Endodermal cell (in vitro differentiated cells): ENCODE measurements around the gene CDC42EP3. TPM values are rescaled to one million over a fixed set of nuclear protein-coding genes. Genes with fewer than 3 reads are reported as not detected.

Experiments
- DNase-seq: peaks from one replicate; pipeline ENCODE4 v3.0.0-alpha.2; 2017
- H3K27ac ChIP-seq: 2 replicates; pipeline ENCODE4 v1.5.1; 2013; ENCODE audit warnings: mild to moderate bottlenecking, low read depth, low read length, moderate library complexity
- H3K27me3 ChIP-seq: 2 replicates; pipeline ENCODE4 v1.6.1; 2013; ENCODE audit warnings: mild to moderate bottlenecking, low read length, moderate library complexity; ENCODE audit not compliant: insufficient read depth, control insufficient read depth, poor library complexity, severe bottlenecking
- H3K36me3 ChIP-seq: 2 replicates; pipeline ENCODE4 v1.7.0; 2013; ENCODE audit warnings: mild to moderate bottlenecking, low read length, moderate library complexity; ENCODE audit not compliant: control insufficient read depth, insufficient read depth
- H3K4me1 ChIP-seq: one replicate; pipeline ENCODE4 v1.7.0; 2013; ENCODE audit warnings: low read length; ENCODE audit not compliant: control insufficient read depth, insufficient read depth
- H3K4me3 ChIP-seq: 2 replicates; pipeline ENCODE4 v1.5.1; 2013; ENCODE audit warnings: mild to moderate bottlenecking, low read length, moderate library complexity
- H3K9ac ChIP-seq: 2 replicates; pipeline ENCODE4 v1.6.1; 2013; ENCODE audit warnings: mild to moderate bottlenecking, low read length, moderate library complexity; ENCODE audit not compliant: poor library complexity, severe bottlenecking; ENCODE audit errors: extremely low read depth
- H3K9me3 ChIP-seq: 2 replicates; pipeline ENCODE4 v1.6.1; 2013; ENCODE audit warnings: mild to moderate bottlenecking, low read length, moderate library complexity; ENCODE audit not compliant: control insufficient read depth
- H3K27ac Mint-ChIP-seq: 2 replicates; pipeline ENCODE4 v1.8.0; 2020; ENCODE audit warnings: mixed read lengths
- H3K27me3 Mint-ChIP-seq: 2 replicates; pipeline ENCODE4 v1.8.0; 2021; ENCODE audit warnings: mild to moderate bottlenecking, mixed read lengths; ENCODE audit not compliant: insufficient read depth
- H3K36me3 Mint-ChIP-seq: 2 replicates; pipeline ENCODE4 v1.8.0; 2020; ENCODE audit warnings: low read depth, mixed read lengths
- H3K4me1 Mint-ChIP-seq: 2 replicates; pipeline ENCODE4 v1.8.0; 2020; ENCODE audit warnings: mixed read lengths
- H3K4me3 Mint-ChIP-seq: 2 replicates; pipeline ENCODE4 v1.8.0; 2020; ENCODE audit warnings: mild to moderate bottlenecking, moderate library complexity, mixed read lengths
- H3K9me3 Mint-ChIP-seq: 2 replicates; pipeline ENCODE4 v1.8.0; 2020; ENCODE audit warnings: mild to moderate bottlenecking, mixed read lengths
- CTCF ChIP-seq: fragments of 200-600 bp; sonication (generic); conservative IDR thresholded peaks from 2 replicates; pipeline ENCODE4 v1.5.0; 2021; ENCODE audit warnings: antibody characterized with exemption, mild to moderate bottlenecking
- WGBS, 2 experiments: methylation state at CpG; one replicate each; pipeline versions ENCODE4 v1.1.5 to v1.1.7; 2013; ENCODE audit warnings: missing lambda C conversion rate in 2 of 2, mixed read lengths in 1 of 2; ENCODE audit not compliant: insufficient coverage in 1 of 2, insufficient read length in 1 of 2; 5-methylcytosine and 5-hydroxymethylcytosine counted together
- total RNA-seq, 2 donors: library from RNA; stranded (reverse); fragmentation: NEBNext Ultra II Directional in 1 of 2; extraction: Animal tissue kit (Norgen Biotek cat#: 25700) in 1 of 2; gene quantifications; 2 replicates in 1 of 2; 3 replicates in 1 of 2; pipeline ENCODE4 v1.2.1, GENCODE V29; 2021

CDC42EP3 gene
- total RNA-seq, 2 donors from 2014 or later = 26.4 to 30.2 TPM

DNA sequence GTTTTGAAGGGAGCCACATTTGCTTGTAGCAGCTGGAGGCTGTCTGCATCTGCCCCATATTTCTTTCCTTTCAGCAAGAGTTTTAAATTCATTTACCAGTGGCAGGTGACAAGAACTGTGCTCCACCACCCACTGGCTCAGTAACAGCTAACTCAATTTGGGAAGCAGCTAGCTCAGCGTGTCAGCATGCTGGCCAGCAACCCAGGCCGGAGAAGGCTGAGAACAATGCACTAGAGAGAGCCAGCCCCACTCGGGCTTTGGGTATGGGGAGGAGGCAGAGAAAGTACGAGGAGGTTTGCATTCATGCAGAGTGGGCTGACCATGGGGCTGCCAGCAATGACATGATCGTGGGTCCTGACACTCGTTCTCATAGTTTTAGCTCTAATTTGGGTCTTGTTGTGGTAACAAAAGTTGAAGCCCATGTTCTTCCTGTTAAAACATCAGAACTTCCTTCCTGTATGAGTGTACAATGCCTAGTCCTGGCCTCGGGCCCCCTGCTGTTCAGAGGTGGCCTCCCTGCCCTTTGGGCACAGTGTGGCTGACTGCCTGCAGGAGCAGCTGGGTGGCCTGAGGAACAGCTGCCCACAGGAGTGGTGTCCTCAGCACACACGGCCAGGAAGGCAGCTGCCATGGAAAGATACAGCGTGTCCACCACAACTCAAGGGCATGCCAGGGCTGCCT lies 23.0 kb downstream of the CDC42EP3 start:
- Histone ChIP-seq H3K9me3 (peaks cover 14% of the 10 kb centered on the region), H3K27ac (no peak overlapping the region), H3K9ac (no peak overlapping the region), H3K4me1 (peaks cover 7% of the 10 kb centered on the region), H3K4me3 (peak overlapping the region; percentile 38), H3K36me3 (peaks cover 93% of the 10 kb centered on the region), H3K27me3 (no peaks in the 10 kb centered on the region)
- no peak overlapping the region for H3K27ac Mint-ChIP-seq
- peaks cover 11% of the 10 kb centered on the region for H3K9me3 Mint-ChIP-seq
- H3K36me3 Mint-ChIP-seq = peaks cover 66% of the 10 kb centered on the region
- no peak for TF ChIP-seq CTCF
- peaks cover 8% of the 10 kb centered on the region for H3K27me3 Mint-ChIP-seq
- peaks cover 23% of the 10 kb centered on the region for H3K4me1 Mint-ChIP-seq
- no peak for DNase-seq
- WGBS, 2 experiments = 75 to 93% methylated on average over 8 to 9 of the region's 9 CpGs
- no peak overlapping the region for H3K4me3 Mint-ChIP-seq

DNA sequence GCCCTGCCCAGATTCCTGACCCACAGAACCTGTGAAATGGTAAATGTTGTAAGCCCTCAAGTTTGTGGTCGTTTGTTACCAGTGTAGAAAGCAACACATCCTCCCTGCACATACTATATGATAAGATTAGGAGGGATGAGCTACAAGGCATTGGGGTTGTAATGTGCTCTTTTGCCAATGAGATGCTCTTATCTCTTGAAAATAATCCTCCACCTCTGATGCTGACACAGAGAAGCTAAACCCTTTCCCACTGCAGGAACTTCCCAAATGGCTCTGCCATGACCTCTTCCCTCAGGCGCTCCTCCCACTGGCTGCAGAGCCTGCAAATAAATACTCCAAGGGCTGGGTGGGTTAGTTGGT lies 23.5 kb downstream of the CDC42EP3 start:
- Mint-ChIP-seq H3K27me3 (peaks cover 8% of the 10 kb centered on the region), H3K27ac (no peak overlapping the region), H3K4me1 (peaks cover 23% of the 10 kb centered on the region), H3K36me3 (peaks cover 68% of the 10 kb centered on the region), H3K4me3 (no peak overlapping the region), H3K9me3 (peaks cover 11% of the 10 kb centered on the region)
- peaks cover 14% of the 10 kb centered on the region for H3K9me3 ChIP-seq
- no peak overlapping the region for H3K9ac ChIP-seq
- TF ChIP-seq CTCF = no peak
- H3K36me3 ChIP-seq = peaks cover 93% of the 10 kb centered on the region
- no peak overlapping the region for H3K27ac ChIP-seq
- DNase-seq = no peak
- H3K4me3 ChIP-seq = peak overlapping the region; percentile 38
- WGBS, 2 experiments = 94% methylated on average over 2 of the region's 2 CpGs; no CpG with 5 or more reads in 1 of the 2 experiments
- H3K4me1 ChIP-seq = peaks cover 8% of the 10 kb centered on the region
- H3K27me3 ChIP-seq = no peaks in the 10 kb centered on the region

- Mint-ChIP-seq H3K27me3 (peaks cover 9% of the 10 kb centered on the region), H3K4me3 (no peak overlapping the region), H3K27ac (no peak overlapping the region), H3K9me3 (peaks cover 11% of the 10 kb centered on the region), H3K36me3 (peaks cover 72% of the 10 kb centered on the region), H3K4me1 (peaks cover 24% of the 10 kb centered on the region)
- peaks cover 14% of the 10 kb centered on the region for H3K9me3 ChIP-seq
- H3K27ac ChIP-seq = no peak overlapping the region
- H3K36me3 ChIP-seq = peaks cover 94% of the 10 kb centered on the region
- H3K4me3 ChIP-seq = no peak overlapping the region
- H3K9ac ChIP-seq = no peak overlapping the region
- no peaks in the 10 kb centered on the region for H3K27me3 ChIP-seq
- DNase-seq = no peak
- 96% methylated on average over 7 to 9 of the region's 9 CpGs for whole genome bisulfite sequencing, 2 experiments
- peaks cover 9% of the 10 kb centered on the region for H3K4me1 ChIP-seq
- no peak for TF ChIP-seq CTCF
Observed at GRCh38 chr2:37645836-37646235, 25.6 kb downstream of the CDC42EP3 start.
